ENCODE results near the gene CLEC4G.
A peak's percentile ranks its signal among the peaks of the same experiment; 100 is the strongest.

The CLEC4G gene

GRCh38 chr19:7691497-7691896 is 40.4 kb downstream of the CLEC4G start:
- DNase-seq, result peak; percentile 41

DNA sequence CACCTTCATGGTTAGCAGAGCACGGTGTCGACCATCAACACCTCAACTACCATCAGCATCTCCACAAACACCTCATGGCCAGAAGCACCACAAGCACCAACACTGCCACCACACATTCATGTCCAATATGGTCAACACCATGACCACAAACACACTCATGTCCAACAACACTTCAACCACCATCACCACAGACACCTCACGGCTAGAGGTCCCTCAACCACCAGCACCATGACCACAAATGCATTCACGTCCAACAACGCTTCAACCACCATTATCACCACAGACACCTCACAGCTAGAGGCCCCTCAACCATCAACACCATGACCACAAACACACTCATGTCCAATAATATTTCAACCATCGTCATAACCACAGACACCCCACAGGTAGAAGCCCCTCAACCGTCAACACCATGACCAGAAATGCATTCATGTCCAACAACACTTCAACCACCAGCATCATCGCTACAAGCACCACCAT is 41.1 kb downstream of the CLEC4G start:
- DNase-seq, result peak; percentile 36

DNA sequence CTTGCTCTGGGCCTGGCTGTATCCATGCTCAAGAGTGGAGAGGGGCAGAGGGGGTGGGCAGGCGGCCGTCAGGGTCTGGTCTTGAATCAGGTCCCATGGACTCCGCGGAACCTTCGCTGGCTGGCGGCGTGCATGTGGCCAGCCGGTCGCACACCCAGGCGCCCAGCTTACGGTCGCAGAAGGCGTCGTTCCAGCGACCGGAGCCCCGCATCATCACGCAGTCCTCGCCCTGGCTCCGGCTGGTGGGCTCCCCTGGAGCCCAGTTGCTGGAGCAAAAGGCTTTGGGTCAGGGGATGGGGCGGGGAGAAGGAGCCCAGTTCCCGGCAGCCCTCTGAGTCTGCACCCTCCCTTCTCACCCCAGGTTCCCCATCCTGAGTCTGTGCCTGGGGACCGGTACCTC is 42.7 kb downstream of the CLEC4G start:
- DNase-seq, result no peak

DNA sequence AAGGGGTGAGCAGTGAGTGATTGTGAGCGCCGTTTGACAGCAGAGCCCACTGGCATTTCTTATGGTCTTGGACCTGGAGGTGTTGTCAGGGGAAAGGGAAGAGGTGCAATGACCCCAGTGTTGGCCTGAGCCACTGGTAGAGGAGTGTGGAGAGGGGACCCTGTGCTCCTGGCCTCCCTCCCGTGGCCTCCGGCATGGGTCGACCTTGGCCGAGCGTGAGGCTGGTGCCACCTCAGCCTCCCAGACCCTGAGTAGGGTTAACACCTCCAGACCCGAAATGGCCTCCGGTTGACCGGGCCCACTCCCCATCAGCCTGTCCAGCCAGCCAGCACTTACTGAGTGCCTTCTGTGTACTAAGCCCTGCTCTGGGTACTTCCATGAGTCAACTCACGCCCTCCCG is 44.7 kb downstream of the CLEC4G start:
- no peak for DNase-seq

DNA sequence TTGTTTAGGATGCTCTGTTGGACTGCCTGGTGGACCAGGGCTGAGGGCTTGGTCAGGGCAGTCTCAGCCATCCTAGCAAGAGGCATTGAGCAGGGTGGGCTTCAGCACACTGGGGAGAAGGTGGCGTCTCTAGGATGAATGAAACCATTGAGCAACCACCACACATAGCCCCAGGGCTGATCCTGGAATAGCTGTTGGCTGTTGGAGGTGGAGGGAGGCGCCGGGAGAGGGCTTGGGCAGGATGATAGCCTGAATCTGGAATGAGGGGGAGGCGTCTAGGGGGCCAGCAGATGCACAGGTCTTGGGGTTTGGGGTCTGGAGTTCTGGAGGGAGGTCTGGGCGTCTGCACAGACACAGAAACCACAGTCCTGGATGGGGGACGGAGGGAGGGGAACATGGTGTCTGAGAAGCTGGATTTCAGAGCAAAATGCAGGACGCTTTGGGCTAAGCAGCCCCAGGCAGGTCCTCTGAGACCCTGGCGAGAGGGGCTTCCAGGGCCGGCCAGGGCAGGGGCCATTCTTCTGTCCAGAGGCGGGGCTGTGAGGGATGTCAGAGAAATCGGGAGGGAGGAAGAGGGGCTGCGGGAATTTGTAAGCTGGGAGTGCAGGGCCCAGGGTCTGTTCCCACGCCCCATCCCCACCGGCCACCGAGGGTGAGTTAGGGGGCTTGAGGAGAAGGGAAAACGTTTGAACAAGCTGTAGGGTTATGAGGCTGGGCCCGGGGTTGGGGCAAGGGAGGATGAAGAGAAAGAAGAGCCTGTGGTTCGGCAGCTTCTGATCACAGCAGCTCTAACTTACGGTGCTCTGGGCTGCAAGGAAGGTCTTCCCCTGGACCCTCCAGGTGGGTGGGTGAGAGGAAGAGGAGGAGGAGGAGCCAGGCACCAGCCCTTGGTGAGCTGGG is 46.1 kb downstream of the CLEC4G start:
- DNase-seq, result no peak

GRCh38 chr19:7682175-7682855 is 49.6 kb downstream of the CLEC4G start:
- DNase-seq, result no peak

GRCh38 chr19:7681340-7682174 is 50.4 kb downstream of the CLEC4G start:
- DNase-seq, result peak; percentile 86

DNA sequence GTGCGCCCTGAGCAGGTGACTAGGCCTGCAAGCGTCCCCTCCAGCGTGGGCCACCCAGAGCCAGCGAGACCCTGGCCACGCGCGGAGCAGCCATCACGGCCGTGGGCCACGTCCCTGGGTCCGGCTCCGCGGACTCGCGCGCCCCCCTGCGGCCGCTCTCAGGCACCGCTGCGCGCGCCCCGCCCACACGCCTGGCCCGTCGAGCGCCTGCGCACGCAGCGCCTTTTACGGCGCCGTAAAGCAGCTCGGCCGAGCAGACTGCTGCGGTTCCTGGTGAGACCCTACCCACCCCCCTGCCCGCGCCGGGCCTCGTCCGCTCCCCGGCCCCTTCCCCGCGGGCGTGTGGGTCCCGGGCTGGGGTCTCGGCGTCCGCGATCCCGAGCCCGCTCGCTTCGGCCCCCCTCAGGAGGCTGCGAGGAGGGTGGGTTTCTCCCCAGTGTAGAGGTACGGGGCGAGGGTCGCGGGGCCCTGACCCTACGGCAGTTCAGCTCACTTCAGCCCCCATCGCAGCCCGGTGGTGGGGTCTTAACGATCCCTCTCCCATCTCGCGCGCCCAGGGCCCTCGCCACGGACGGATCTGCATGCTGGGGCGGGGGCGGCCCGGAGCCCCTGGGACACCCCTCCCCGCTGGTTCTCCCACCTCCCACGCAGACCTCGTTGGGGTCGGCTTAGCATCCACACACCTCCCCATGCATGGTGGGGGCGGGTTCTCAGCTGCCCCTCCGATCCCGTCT is 51.1 kb downstream of the CLEC4G start, which contains the start of gene TRAPPC5:
TRAPPC5 (plus strand) TSS at position 228 of the 734 bp plus-strand sequence. CDS start 1,421 bp downstream, outside the sequence.
- DNase-seq, result peak; percentile 89

- no peak for DNase-seq
Observed at GRCh38 chr19:7679771-7680605, 51.9 kb downstream of the CLEC4G start.

DNA sequence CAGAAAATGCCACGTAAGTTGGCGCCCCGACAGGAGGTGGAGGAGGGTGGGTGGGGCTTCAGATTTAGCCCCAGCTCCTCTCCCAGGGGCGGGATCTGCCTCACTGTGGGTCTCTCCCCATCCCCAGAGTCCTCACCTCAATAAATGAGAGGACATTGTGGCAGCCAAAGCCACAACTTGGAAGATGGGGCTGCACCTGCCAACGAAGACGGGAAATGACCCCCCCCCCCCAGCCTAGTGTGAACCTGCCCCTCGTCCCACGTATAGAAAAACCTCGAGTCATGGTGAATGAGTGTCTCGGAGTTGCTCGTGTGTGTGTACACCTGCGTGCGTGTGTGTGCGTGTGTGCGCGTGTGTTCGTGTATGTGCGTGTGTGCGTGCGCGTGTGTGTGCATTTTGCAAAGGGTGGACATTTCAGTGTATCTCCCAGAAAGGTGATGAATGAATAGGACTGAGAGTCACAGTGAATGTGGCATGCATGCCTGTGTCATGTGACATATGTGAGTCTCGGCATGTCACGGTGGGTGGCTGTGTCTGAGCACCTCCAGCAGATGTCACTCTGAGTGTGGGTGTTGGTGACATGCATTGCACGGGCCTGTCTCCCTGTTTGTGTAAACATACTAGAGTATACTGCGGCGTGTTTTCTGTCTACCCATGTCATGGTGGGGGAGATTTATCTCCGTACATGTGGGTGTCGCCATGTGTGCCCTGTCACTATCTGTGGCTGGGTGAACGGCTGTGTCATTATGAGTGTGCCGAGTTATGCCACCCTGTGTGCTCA is 52.7 kb downstream of the CLEC4G start:
- peak; percentile 77 for DNase-seq

Data from CD4-positive, alpha-beta T cell treated with Interferon gamma for 1 hour (primary cell).